CD4-positive, alpha-beta T cell (primary cell): ENCODE results near the gene SLAMF1. TPM values are rescaled to one million over a fixed set of nuclear protein-coding genes. Genes with fewer than 3 reads are reported as not detected.

ENCODE experiments used
- ATAC-seq: fragments of 200-7000 bp; cut with Tn5 transposase; one replicate; pipeline ENCODE4 v1.10.0; 2022; ENCODE audit warnings: mild to moderate bottlenecking; ENCODE audit not compliant: poor library complexity
- CTCF ChIA-PET: fragments of 350-600 bp; sonication (Branson Sonifier 250); formaldehyde crosslinking; loops from one replicate; lab custom pipeline; 2021; ENCODE audit warnings: antibody characterized with exemption, inconsistent platforms; lab: Charles Lee
- POLR2A ChIA-PET: fragments of 350-600 bp; sonication (Branson Sonifier 250); formaldehyde crosslinking; loops from one replicate; lab custom pipeline; 2021; ENCODE audit warnings: antibody characterized with exemption, inconsistent platforms; lab: Charles Lee
- DNase-seq, 14 experiments: peaks; one replicate each; pipeline ENCODE4 v3.0.0-alpha.2; 2013 to 2020; ENCODE audit warnings: mixed read lengths in 2 of 14
- H3K27ac ChIP-seq, 2 donors: one replicate each; pipeline versions ENCODE4 v1.5.1 to v1.7.0; 2013; ENCODE audit warnings: low read length in 2 of 2, low read depth in 1 of 2, mild to moderate bottlenecking in 1 of 2
- H3K27me3 ChIP-seq, 2 experiments: 1 replicate in 1 of 2; 2 replicates in 1 of 2; pipeline versions ENCODE4 v1.6.1 to v1.7.0; 2013; ENCODE audit warnings: low read length in 2 of 2, control low read depth in 1 of 2, mild to moderate bottlenecking in 1 of 2, moderate library complexity in 1 of 2; ENCODE audit not compliant: insufficient read depth in 2 of 2, control insufficient read depth in 1 of 2
- H3K36me3 ChIP-seq: one replicate; pipeline ENCODE4 v1.6.1; 2013; ENCODE audit warnings: low read length, control low read depth; ENCODE audit not compliant: insufficient read depth
- H3K4me1 ChIP-seq: one replicate; pipeline ENCODE4 v1.6.1; 2013; ENCODE audit warnings: low read length, control low read depth; ENCODE audit not compliant: insufficient read depth
- H3K4me3 ChIP-seq: one replicate; pipeline ENCODE4 v1.5.1; 2013; ENCODE audit warnings: mild to moderate bottlenecking, low read length, moderate library complexity
- H3K9me3 ChIP-seq, 2 experiments: 1 replicate in 1 of 2; 2 replicates in 1 of 2; pipeline versions ENCODE4 v1.6.1 to v1.7.0; 2013; ENCODE audit warnings: low read length in 2 of 2, mild to moderate bottlenecking in 2 of 2, control low read depth in 1 of 2, moderate library complexity in 1 of 2; ENCODE audit not compliant: control insufficient read depth in 1 of 2, insufficient read depth in 1 of 2
- H3K27ac Mint-ChIP-seq: one replicate; pipeline ENCODE4 v1.8.0; 2020; ENCODE audit warnings: mixed read lengths
- H3K27me3 Mint-ChIP-seq: one replicate; pipeline ENCODE4 v1.8.0; 2021; ENCODE audit warnings: mixed read lengths
- H3K36me3 Mint-ChIP-seq: one replicate; pipeline ENCODE4 v1.8.0; 2021; ENCODE audit warnings: low read depth, mixed read lengths
- H3K4me1 Mint-ChIP-seq: one replicate; pipeline ENCODE4 v1.8.0; 2021; ENCODE audit warnings: low read depth, mixed read lengths
- H3K4me3 Mint-ChIP-seq: one replicate; pipeline ENCODE4 v1.8.0; 2020; ENCODE audit warnings: mild to moderate bottlenecking, mixed read lengths
- H3K9me3 Mint-ChIP-seq: one replicate; pipeline ENCODE4 v1.8.0; 2020; ENCODE audit warnings: mixed read lengths
- CTCF ChIP-seq: fragments of 200-600 bp; IDR thresholded peaks from one replicate; pipeline ENCODE4 v1.8.0; 2022; ENCODE audit warnings: antibody characterized with exemption, mild to moderate bottlenecking
- intact Hi-C, 2 experiments: fragments of 100-400 bp; cut with DNase I in 1 of 2; cut with micrococcal nuclease in 1 of 2; formaldehyde crosslinking; loops; one replicate each; pipeline versions ENCODE4 v1.15.1 to v1.9.0; 2023 to 2025; cut with DNase I, micrococcal nuclease
- total RNA-seq, 174 experiments: library from RNA in 2 of 174; stranded (reverse) in 2 of 174; gene quantifications; one replicate each; pipeline ENCODE4 v1.2.3 and lab custom pipeline; 2021 to 2026

SLAMF1 gene
- total RNA-seq, 2 experiments from 2014 or later, result 39.4 to 39.8 TPM

DNA sequence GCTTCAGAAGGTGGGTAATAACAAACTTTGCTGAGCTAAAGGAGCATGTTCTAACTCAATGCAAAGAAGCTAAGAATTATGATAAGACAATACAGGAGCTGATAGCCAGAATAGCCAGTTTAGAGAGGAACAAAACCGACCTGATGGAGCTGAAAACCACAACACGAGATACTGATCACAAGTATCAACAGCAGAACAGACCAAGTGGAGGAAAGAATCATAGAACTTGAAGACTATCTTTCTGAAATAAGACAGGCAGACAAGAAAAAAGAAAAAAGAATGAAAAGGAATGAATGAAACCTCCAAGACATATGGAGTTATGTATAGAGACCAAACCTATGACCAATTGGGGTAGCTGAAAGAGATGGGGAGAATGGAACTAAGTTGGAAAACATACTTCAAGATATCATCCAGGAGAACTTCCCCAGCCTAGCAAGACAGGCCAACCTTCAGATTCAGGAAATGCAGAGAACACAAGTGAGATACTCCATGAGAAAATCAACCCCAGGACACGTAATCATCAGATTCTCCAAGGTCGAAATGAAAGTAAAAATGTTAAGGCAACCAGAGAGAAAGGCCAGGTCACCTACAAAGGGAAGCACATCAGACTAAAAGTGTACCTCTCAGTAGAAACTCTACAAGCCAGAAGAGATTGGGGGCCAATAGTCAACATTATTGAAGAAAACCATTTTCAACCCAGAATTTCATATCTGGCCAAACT is 88.0 kb downstream of the SLAMF1 start:
- Mint-ChIP-seq H3K9me3 (peaks cover 2% of the 10 kb centered on the region), H3K4me1 (peaks cover 67% of the 10 kb centered on the region), H3K4me3 (peak overlapping the region; percentile 70), H3K27ac (peak overlapping the region; percentile 83), H3K36me3 (peaks cover 74% of the 10 kb centered on the region), H3K27me3 (no peaks in the 10 kb centered on the region)
- Histone ChIP-seq H3K27me3 (no peaks in the 10 kb centered on the region), H3K36me3 (peaks cover 11% of the 10 kb centered on the region), H3K4me3 (peak overlapping the region; percentile 24), H3K4me1 (peaks cover 26% of the 10 kb centered on the region), H3K9me3 (no peaks in the 10 kb centered on the region), H3K27ac (peak overlapping the region; percentile 10 to 55)
- TF ChIP-seq CTCF, result no peak
- no peak for ATAC-seq
- peak in 1 of 14 experiments; percentile 74 for DNase-seq
- POLR2A ChIA-PET, result interaction anchor here (1.1 to 12.1 kb wide), 4 partner anchors 9 to 18 kb away, joined by 3 to 189 read pairs (median 8); partner anchors contain the start of gene CD84
- CTCF ChIA-PET, result interaction anchor here (0.9 to 2.8 kb wide), 6 partner anchors 9 to 48 kb away, joined by 4 to 9 read pairs (median 6); no protein-coding TSS in a partner anchor
- intact Hi-C loops, result no loop called here

Other genes starting within 250 kb of the SLAMF1 start
- not detected for gene VANGL2, start 246.5 kb downstream of the SLAMF1 start, total RNA-seq
- 1 to 10 TPM; 6.3 to 7.3 TPM for gene SLAMF6, start 123.8 kb downstream of the SLAMF1 start, total RNA-seq
- 10 to 100 TPM; 32.7 to 36.9 TPM for gene CD84, start 67.5 kb downstream of the SLAMF1 start, total RNA-seq
- 100 to 1,000 TPM; 387 to 395 TPM for gene CD48, start 64.8 kb upstream of the SLAMF1 start, total RNA-seq
- gene SLAMF7, start 92.2 kb upstream of the SLAMF1 start, total RNA-seq, result under 1 TPM; 0.69 to 0.78 TPM
- gene LY9, start 149.1 kb upstream of the SLAMF1 start, total RNA-seq, result 100 to 1,000 TPM; 124 TPM
- under 1 TPM; 0.53 to 0.55 TPM for gene CD244, start 215.8 kb upstream of the SLAMF1 start, total RNA-seq
- not detected for gene ITLN1, start 238.1 kb upstream of the SLAMF1 start, total RNA-seq